Gastroesophageal sphincter (tissue), 4 donors: ENCODE results near the gene APOBR. TPM values are rescaled to one million over a fixed set of nuclear protein-coding genes. Genes with fewer than 3 reads are reported as not detected.
"Not testable (repeated sequence)": the region's sequence is repeated elsewhere in the genome, so short reads cannot be mapped to it uniquely, and the experiment has no call there.

Experiments used
- ATAC-seq: fragments of 150-250 bp; one replicate; pipeline ENCODE4 v1.9.1; 2016; ENCODE audit warnings: mild to moderate bottlenecking, moderate library complexity
- H3K27ac ChIP-seq, 4 donors: fragments of 200-600 bp; sonication (generic) in 3 of 4; 1 replicate in 3 of 4; 2 replicates in 1 of 4; pipeline ENCODE4 v1.5.1; 2016 to 2019
- H3K27me3 ChIP-seq: fragments of 200-600 bp; sonication (generic); one replicate; pipeline ENCODE4 v1.5.1; 2019
- H3K36me3 ChIP-seq, 2 donors: fragments of 200-600 bp; sonication (generic); one replicate each; pipeline ENCODE4 v1.5.1; 2019; ENCODE audit warnings: control low read depth in 1 of 2
- H3K4me1 ChIP-seq, 3 donors: fragments of 200-600 bp; sonication (generic); 1 replicate in 2 of 3; 2 replicates in 1 of 3; pipeline ENCODE4 v1.5.1; 2016 to 2019; ENCODE audit warnings: control low read depth in 2 of 3
- H3K4me3 ChIP-seq, 2 donors: fragments of 200-600 bp; sonication (generic); one replicate each; pipeline ENCODE4 v1.5.1; 2019; ENCODE audit warnings: mild to moderate bottlenecking in 1 of 2, moderate library complexity in 1 of 2
- H3K9me3 ChIP-seq, 3 donors: fragments of 200-600 bp; sonication (generic); one replicate each; pipeline ENCODE4 v1.5.1; 2017 to 2019; ENCODE audit warnings: control low read depth in 2 of 3
- CTCF ChIP-seq, 4 experiments: fragments of 200-600 bp in 2 of 4; fragments of 450-650 bp in 2 of 4; sonication (generic) in 1 of 4; IDR thresholded peaks; one replicate each; pipeline ENCODE4 v1.5.1; 2017 to 2019; ENCODE audit warnings: antibody characterized with exemption in 4 of 4, mild to moderate bottlenecking in 2 of 4, moderate library complexity in 2 of 4
- EP300 ChIP-seq: sonication (generic); formaldehyde crosslinking; IDR thresholded peaks from one replicate; pipeline ENCODE4 v1.6.1; 2017; ENCODE audit warnings: antibody characterized with exemption, mild to moderate bottlenecking
- POLR2A ChIP-seq, 2 donors: fragments of 450-650 bp; IDR thresholded peaks; one replicate each; pipeline ENCODE4 v1.6.1; 2017; ENCODE audit warnings: antibody characterized with exemption in 2 of 2, mild to moderate bottlenecking in 2 of 2, moderate library complexity in 1 of 2
- POLR2AphosphoS5 ChIP-seq: sonication (generic); formaldehyde crosslinking; IDR thresholded peaks from one replicate; pipeline ENCODE4 v1.6.1; 2017; ENCODE audit warnings: antibody characterized with exemption
- WGBS, 2 donors: methylation state at CpG; one replicate each; pipeline ENCODE4 v1.1.5; 2018; ENCODE audit warnings: low coverage in 1 of 2; 5-methylcytosine and 5-hydroxymethylcytosine counted together
- total RNA-seq, 4 donors: library from RNA; depleted of rRNA; stranded (reverse); fragments of >200 nt; gene quantifications; one replicate each; pipeline ENCODE4 v1.1.0, GENCODE V29; 2016

Gene APOBR
- 1 to 10 TPM; 1.2 to 3.1 (median 1.5) TPM for total RNA-seq

GRCh38 chr16:28494121-28494851 is at the start of gene APOBR:
APOBR (plus strand) TSS chr16:28494643; CDS start chr16:28494682, 39 bp downstream.
- peaks cover 0 to 27% (median 3%) of the 10 kb centered on the region in 3 donors for H3K4me1 ChIP-seq
- peak within 1 kb of the TSS in 1 of 2 donors; percentile 28 for H3K4me3 ChIP-seq
- ATAC-seq, result no peak
- TF ChIP-seq EP300, result no peak
- TF ChIP-seq POLR2AphosphoS5, result no peak
- no peak for TF ChIP-seq CTCF (IDR thresholded peaks at IDR 0.05)
- TF ChIP-seq POLR2A (IDR thresholded peaks at IDR 0.05), result no peak
- H3K27me3 ChIP-seq, result no peaks in the 10 kb centered on the region
- no peaks in the 10 kb centered on the region for H3K9me3 ChIP-seq
- peaks cover 0 to 9% of the 10 kb centered on the region in 2 donors for H3K36me3 ChIP-seq
- peak within 1 kb of the TSS in 2 of 4 donors; percentile 31 to 45 for H3K27ac ChIP-seq
- WGBS, 2 donors, result 55 to 61% methylated on average over 4 to 7 of the region's 12 CpGs

- not testable (repeated sequence) for H3K9me3 ChIP-seq, H3K4me1 ChIP-seq, ATAC-seq, H3K4me3 ChIP-seq, H3K27me3 ChIP-seq, H3K36me3 ChIP-seq, H3K27ac ChIP-seq
- WGBS, 2 donors, result no CpG with 5 or more reads among the region's 4 CpGs
Measured at GRCh38 chr16:28446388-28446787, 48.1 kb upstream of the APOBR start.

- not testable (repeated sequence) for H3K27ac ChIP-seq, H3K36me3 ChIP-seq
Measured at GRCh38 chr16:28447081-28447480, 47.4 kb upstream of the APOBR start.

GRCh38 chr16:28473714-28474265 is 20.7 kb upstream of the APOBR start:
- whole genome bisulfite sequencing, 2 donors, result 85 to 86% methylated on average over 6 to 8 of the region's 8 CpGs
- H3K36me3 ChIP-seq, result peaks cover 0 to 71% of the 10 kb centered on the region in 2 donors

More at GRCh38 chr16:28447081-28447480, 47.4 kb upstream of the APOBR start:
- not testable (repeated sequence) for H3K27me3 ChIP-seq, H3K4me3 ChIP-seq, H3K9me3 ChIP-seq, ATAC-seq, H3K4me1 ChIP-seq
- no CpG with 5 or more reads among the region's 6 CpGs for WGBS, 2 donors

GRCh38 chr16:28475221-28475620 is 19.2 kb upstream of the APOBR start:
- no peaks in the 10 kb centered on the region for H3K4me1 ChIP-seq
- H3K27ac ChIP-seq, result no peak overlapping the region
- no peaks in the 10 kb centered on the region for H3K9me3 ChIP-seq
- WGBS, 2 donors, result 80 to 100% methylated on average over 2 of the region's 2 CpGs
- no peak for ATAC-seq
- H3K36me3 ChIP-seq, result peaks cover 0 to 85% of the 10 kb centered on the region in 2 donors
- H3K4me3 ChIP-seq, result no peak overlapping the region
- TF ChIP-seq CTCF (IDR thresholded peaks at IDR 0.05), result no peak
- TF ChIP-seq POLR2AphosphoS5, result no peak
- no peak for TF ChIP-seq EP300
- TF ChIP-seq POLR2A (IDR thresholded peaks at IDR 0.05), result no peak
- H3K27me3 ChIP-seq, result no peaks in the 10 kb centered on the region

More at GRCh38 chr16:28473714-28474265, 20.7 kb upstream of the APOBR start:
- Histone ChIP-seq H3K9me3 (no peaks in the 10 kb centered on the region), H3K4me1 (no peaks in the 10 kb centered on the region), H3K27ac (no peak overlapping the region), H3K4me3 (no peak overlapping the region), H3K27me3 (no peaks in the 10 kb centered on the region)
- ATAC-seq, result no peak
- TF ChIP-seq CTCF (IDR thresholded peaks at IDR 0.05), result no peak
- TF ChIP-seq POLR2A (IDR thresholded peaks at IDR 0.05), result no peak
- TF ChIP-seq EP300, result no peak
- TF ChIP-seq POLR2AphosphoS5, result no peak
